ENCODE data around the gene XBP1.
"Not testable (repeated sequence)": the region's sequence is repeated elsewhere in the genome, so short reads cannot be mapped to it uniquely, and the experiment has no call there.

XBP1 gene

GRCh38 chr22:28800308-28801041 lies at the start of gene XBP1:
Gene XBP1, minus strand, starts transcription at chr22:28800569.
- DNase-seq (ENCODE audit: low spot score), result peak; percentile 100

DNA sequence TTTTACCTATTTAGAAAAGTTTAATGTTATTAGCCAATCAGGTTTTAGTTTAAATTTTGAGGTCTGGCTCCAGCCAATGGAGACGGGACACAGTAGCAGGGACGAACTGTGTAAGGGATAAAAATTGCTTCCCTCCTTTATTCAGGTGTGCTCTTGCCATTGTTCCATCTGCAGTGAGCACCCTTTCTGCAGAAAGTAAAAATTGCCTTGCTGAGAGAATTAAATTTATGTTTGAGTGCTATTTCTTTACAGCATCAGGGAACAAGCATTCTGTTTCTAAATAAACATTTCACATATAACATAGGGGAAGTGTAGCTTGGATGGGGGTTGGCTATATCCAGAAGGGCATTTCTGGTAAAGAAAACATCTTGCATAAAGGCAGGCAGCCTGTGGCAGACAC lies 46.6 kb upstream of the XBP1 start:
- DNase-seq (ENCODE audit: low spot score), result no peak

- DNase-seq (ENCODE audit: low spot score), result not testable (repeated sequence)
Observed at GRCh38 chr22:28844277-28844676, 43.9 kb upstream of the XBP1 start.

- DNase-seq (ENCODE audit: low spot score), result no peak
Observed at GRCh38 chr22:28843633-28844032, 43.3 kb upstream of the XBP1 start.

DNA sequence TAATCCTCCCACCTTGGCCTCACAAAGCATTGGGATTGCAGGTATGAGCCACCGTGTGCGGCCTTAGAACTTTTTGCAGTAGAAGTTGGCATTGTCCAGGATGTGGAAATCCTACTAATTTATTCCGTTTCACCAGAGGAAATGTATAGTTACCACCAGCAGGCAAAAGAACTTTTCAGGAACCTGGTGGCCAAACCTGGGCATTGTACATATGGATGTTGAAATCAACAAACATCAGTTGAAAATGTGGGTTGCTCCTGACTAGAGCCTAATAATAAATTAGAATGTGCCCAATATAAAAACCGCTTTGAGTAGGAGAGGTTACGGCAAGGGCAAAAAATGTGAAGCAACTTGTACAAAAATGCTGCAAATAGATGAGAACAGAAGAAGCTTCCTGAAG lies 40.7 kb upstream of the XBP1 start:
- DNase-seq (ENCODE audit: low spot score), result no peak

DNA sequence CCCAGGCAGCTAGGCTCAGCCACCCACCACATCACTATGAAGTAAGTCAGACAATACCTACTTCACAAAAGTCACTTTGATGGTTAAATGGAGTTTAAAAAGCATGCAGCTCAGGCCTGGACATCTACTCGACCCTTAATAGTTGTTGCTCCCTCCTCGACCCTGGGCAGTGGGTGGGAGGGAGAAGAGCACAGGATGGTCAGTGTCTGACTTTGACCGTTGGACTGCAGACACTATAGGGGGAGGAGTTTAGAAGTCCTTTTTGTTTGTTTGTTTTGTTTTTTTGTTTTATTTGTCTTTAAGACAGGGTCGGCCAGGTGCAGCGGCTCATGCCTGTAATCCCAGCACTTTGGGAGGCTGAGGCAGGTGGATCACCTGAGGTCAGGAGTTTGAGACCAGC lies 38.6 kb upstream of the XBP1 start:
- no peak for DNase-seq (ENCODE audit: low spot score)

- no peak for DNase-seq (ENCODE audit: low spot score)
Observed at GRCh38 chr22:28837640-28838039, 37.3 kb upstream of the XBP1 start.

GRCh38 chr22:28835630-28836189 lies 35.3 kb upstream of the XBP1 start:
- DNase-seq (ENCODE audit: low spot score), result no peak

DNA sequence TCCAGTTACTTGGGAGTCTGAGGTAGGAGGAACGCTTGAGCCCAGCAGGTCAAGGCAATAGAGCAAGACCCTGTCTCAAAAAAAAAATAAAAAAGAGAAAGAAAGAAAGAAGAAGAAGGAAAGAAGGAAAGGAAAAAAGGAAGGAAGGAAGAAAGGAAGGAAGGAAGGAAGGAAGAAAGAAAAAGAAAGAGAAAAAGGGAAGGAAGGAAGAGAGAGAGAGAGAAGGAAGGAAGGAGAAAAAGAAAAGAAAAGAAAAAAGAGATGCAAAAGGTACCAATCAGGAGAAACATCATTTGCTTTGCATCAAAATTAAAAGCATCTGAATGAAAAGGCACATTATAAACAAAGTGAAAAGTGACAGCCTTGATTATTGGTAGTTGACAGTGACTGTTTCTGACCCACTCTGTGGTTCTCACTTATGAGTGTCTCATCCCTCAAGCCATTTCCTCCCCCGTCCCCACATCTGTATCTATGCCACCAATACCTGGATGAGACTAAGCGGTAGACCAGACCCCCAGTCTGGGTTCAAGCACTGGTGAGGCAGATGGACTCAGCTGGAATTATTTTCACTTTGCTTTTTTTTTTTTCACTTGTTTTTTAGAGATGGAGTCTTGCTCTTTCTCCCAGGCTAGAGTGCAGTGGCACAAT lies 33.0 kb upstream of the XBP1 start:
- no peak for DNase-seq (ENCODE audit: low spot score)

DNA sequence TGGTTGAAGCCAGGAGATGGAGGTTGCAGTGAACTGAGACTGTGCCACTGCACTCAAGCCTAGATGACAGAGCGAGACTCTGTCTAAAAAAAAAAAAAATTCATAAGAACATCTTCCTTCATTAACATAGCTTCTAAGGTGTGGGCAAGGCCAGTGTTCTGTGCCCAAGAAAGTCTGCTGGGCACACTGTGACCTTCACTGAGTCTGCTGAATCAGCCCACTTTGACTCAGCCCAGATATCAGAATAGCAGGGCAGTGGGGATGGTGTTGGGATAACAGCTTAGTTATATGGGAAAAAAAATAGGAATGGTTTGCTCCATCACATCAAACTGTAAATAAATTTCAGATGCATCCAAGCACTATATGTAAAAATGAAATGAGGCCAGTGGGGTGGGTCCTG lies 32.4 kb upstream of the XBP1 start:
- DNase-seq (ENCODE audit: low spot score), result no peak

- DNase-seq (ENCODE audit: low spot score), result no peak
Observed at GRCh38 chr22:28831140-28832072, 31.0 kb upstream of the XBP1 start.

- no peak for DNase-seq (ENCODE audit: low spot score)
Observed at GRCh38 chr22:28830441-28830840, 30.1 kb upstream of the XBP1 start.

GRCh38 chr22:28829358-28830181 lies 29.2 kb upstream of the XBP1 start:
- DNase-seq (ENCODE audit: low spot score), result peak; percentile 86

DNA sequence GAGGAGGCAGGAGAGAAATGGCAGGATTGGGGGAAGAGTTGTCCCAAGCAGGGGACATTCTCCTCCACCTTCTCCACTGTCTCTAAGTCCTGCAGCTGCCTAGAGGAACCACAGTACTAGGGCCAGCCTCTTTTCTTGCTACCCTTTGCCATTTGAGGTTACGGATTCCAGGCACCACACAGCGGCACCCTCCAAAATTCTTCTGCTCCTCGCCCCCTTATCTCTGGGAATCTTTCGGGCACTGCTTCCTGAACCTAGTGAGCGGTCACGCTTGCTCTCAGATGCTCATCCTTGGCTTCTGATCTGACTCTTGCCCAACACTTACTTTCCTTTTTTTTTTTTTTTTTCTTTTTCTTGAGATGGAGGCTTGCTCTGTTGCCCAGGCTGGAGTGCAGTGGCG lies 26.6 kb upstream of the XBP1 start:
- no peak for DNase-seq (ENCODE audit: low spot score)

DNA sequence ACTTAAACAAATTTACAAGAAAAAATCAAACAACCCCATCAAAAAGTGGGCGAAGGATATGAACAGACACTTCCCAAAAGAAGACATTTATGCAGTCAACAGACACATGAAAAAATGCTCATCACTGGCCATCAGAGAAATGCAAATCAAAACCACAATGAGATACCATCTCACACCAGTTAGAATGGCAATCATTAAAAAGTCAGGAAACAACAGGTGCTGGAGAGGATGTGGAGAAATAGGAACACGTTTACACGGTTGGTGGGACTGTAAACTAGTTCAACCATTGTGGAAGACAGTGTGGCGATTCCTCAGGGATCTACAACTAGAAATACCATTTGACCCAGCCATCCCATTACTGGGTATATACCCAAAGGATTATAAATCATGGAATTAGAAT lies 26.1 kb upstream of the XBP1 start:
- not testable (repeated sequence) for DNase-seq (ENCODE audit: low spot score)

DNA sequence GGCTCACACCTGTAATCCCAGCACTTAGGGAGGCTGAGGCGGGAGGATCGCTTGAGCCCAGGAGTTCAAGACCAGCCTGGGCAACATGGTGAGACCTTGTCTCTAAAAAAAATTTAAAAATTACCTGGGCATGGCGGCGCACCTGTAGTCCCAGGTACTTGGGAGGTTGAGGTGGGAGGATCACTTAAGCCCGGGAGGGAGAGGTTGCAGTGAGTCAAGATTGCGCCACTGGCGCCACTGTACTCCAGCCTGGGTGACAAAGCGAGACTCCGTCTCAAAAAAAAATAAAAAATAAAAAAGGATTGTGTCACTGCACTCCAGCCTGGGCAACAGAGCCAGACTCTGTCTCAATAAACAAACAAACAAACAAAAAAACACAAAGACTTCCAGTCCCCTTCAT lies 24.1 kb upstream of the XBP1 start:
- DNase-seq (ENCODE audit: low spot score), result not testable (repeated sequence)

DNA sequence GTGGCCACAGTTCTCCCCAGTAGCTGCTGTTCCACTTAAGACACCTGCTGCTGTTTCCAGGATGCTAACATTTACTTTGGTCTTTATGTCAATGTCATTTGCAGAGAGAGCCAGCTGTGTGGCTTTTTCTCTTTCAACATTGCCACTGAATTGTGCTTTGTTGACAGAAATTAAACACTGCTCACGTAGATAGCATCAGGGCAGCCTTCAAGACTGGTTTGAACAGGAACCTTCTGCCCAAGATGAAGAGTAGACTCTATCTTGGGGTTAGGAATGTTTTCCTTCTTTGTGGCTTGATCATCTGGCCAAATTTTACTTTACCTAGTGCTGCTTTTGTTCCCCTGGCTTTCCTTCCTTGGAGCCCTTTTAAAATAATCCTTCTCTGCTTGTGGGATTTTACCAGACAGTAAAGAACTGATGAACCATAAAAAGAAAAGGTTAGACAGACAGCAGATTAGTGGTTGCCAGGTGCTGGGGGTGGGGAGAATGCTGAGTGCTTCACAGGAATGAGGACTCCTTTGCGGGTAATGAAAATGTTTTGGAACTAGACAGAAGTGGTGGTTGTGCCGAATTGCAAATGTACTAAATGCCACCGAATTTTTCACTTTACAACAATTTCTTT lies 22.7 kb upstream of the XBP1 start:
- DNase-seq (ENCODE audit: low spot score), result no peak

- no peak for DNase-seq (ENCODE audit: low spot score)
Observed at GRCh38 chr22:28821452-28821851, 21.1 kb upstream of the XBP1 start.

- no peak for DNase-seq (ENCODE audit: low spot score)
Observed at GRCh38 chr22:28820885-28821284, 20.5 kb upstream of the XBP1 start.

- DNase-seq (ENCODE audit: low spot score), result no peak
Observed at GRCh38 chr22:28819253-28820096, 19.1 kb upstream of the XBP1 start.
